ENCODE measurements around the gene ARHGAP6. TPM values are rescaled to one million over a fixed set of nuclear protein-coding genes. Genes with fewer than 3 reads are reported as not detected.

The ARHGAP6 gene
- polyA plus RNA-seq, 3 donors, result 1.2 to 7.8 (median 4.6) TPM

GRCh38 chrX:11421805-11422524 is 243.8 kb downstream of the ARHGAP6 start:
- no peak overlapping the region for H3K27ac ChIP-seq (ENCODE audit: low read depth, low read length)
- 52 to 70% (median 67%) methylated on average over 5 of the region's 5 CpGs for WGBS, 3 donors

- WGBS, 3 donors, result 70 to 94% (median 78%) methylated on average over 4 of the region's 4 CpGs
- no peak overlapping the region for H3K27ac ChIP-seq (ENCODE audit: low read depth, low read length)
These were observed 244.9 kb downstream of the ARHGAP6 start for GRCh38 chrX:11420851-11421250.

GRCh38 chrX:11419102-11419501 is 246.6 kb downstream of the ARHGAP6 start:
- WGBS, 3 donors, result 49 to 53% (median 50%) methylated on average over 6 of the region's 6 CpGs

GRCh38 chrX:11416600-11416999 is 249.1 kb downstream of the ARHGAP6 start:
- no peak overlapping the region for H3K27ac ChIP-seq (ENCODE audit: low read depth, low read length)
- 67 to 88% (median 85%) methylated on average over 13 of the region's 13 CpGs for WGBS, 3 donors

More at GRCh38 chrX:11419102-11419501, 246.6 kb downstream of the ARHGAP6 start:
- H3K27ac ChIP-seq (ENCODE audit: low read depth, low read length), result no peak overlapping the region

GRCh38 chrX:11414091-11414490 is 251.6 kb downstream of the ARHGAP6 start:
- 93 to 100% (median 97%) methylated on average over 1 of the region's 1 CpG for WGBS, 3 donors
- no peak overlapping the region for H3K27ac ChIP-seq (ENCODE audit: low read depth, low read length)

- WGBS, 3 donors, result 59 to 78% (median 70%) methylated on average over 10 of the region's 10 CpGs
- no peak overlapping the region for H3K27ac ChIP-seq (ENCODE audit: low read depth, low read length)
These were observed 252.8 kb downstream of the ARHGAP6 start for GRCh38 chrX:11412715-11413623.

GRCh38 chrX:11409957-11410356 is 255.8 kb downstream of the ARHGAP6 start:
- WGBS, 3 donors, result 78 to 92% (median 82%) methylated on average over 3 of the region's 3 CpGs
- H3K27ac ChIP-seq (ENCODE audit: low read depth, low read length), result no peak overlapping the region

GRCh38 chrX:11408783-11409182 is 256.9 kb downstream of the ARHGAP6 start:
- 81 to 96% (median 91%) methylated on average over 3 of the region's 3 CpGs for WGBS, 3 donors
- no peak overlapping the region for H3K27ac ChIP-seq (ENCODE audit: low read depth, low read length)

GRCh38 chrX:11408109-11408405 is 257.7 kb downstream of the ARHGAP6 start:
- no peak overlapping the region for H3K27ac ChIP-seq (ENCODE audit: low read depth, low read length)
- 60 to 79% (median 73%) methylated on average over 5 of the region's 5 CpGs for WGBS, 3 donors

- 59 to 80% (median 68%) methylated on average over 2 of the region's 2 CpGs for WGBS, 3 donors
- H3K27ac ChIP-seq (ENCODE audit: low read depth, low read length), result no peak overlapping the region
These were observed 258.2 kb downstream of the ARHGAP6 start for GRCh38 chrX:11407331-11408108.

- WGBS, 3 donors, result 77 to 85% (median 78%) methylated on average over 9 of the region's 9 CpGs
These were observed 259.5 kb downstream of the ARHGAP6 start for GRCh38 chrX:11406109-11406765.

GRCh38 chrX:11403631-11404030 is 262.1 kb downstream of the ARHGAP6 start:
- WGBS, 3 donors, result 47 to 69% (median 60%) methylated on average over 3 of the region's 3 CpGs
- H3K27ac ChIP-seq (ENCODE audit: low read depth, low read length), result no peak overlapping the region

More at GRCh38 chrX:11406109-11406765, 259.5 kb downstream of the ARHGAP6 start:
- H3K27ac ChIP-seq (ENCODE audit: low read depth, low read length), result no peak overlapping the region

GRCh38 chrX:11401966-11402365 is 263.8 kb downstream of the ARHGAP6 start:
- WGBS, 3 donors, result 51 to 69% (median 54%) methylated on average over 2 of the region's 2 CpGs
- H3K27ac ChIP-seq (ENCODE audit: low read depth, low read length), result no peak overlapping the region

- 79 to 90% (median 90%) methylated on average over 2 of the region's 2 CpGs for WGBS, 3 donors
- H3K27ac ChIP-seq (ENCODE audit: low read depth, low read length), result no peak overlapping the region
These were observed 266.1 kb downstream of the ARHGAP6 start for GRCh38 chrX:11399489-11400094.

GRCh38 chrX:11398785-11399184 is 266.9 kb downstream of the ARHGAP6 start:
- 36 to 52% (median 37%) methylated on average over 1 of the region's 1 CpG for WGBS, 3 donors
- no peak overlapping the region for H3K27ac ChIP-seq (ENCODE audit: low read depth, low read length)

GRCh38 chrX:11398139-11398538 is 267.6 kb downstream of the ARHGAP6 start:
- no peak overlapping the region for H3K27ac ChIP-seq (ENCODE audit: low read depth, low read length)
- 55 to 85% (median 61%) methylated on average over 3 of the region's 3 CpGs for WGBS, 3 donors

- H3K27ac ChIP-seq (ENCODE audit: low read depth, low read length), result no peak overlapping the region
- 50 to 76% (median 75%) methylated on average over 2 of the region's 2 CpGs for WGBS, 3 donors
These were observed 268.0 kb downstream of the ARHGAP6 start for GRCh38 chrX:11397680-11398079.

GRCh38 chrX:11395859-11396258 is 269.9 kb downstream of the ARHGAP6 start:
- H3K27ac ChIP-seq (ENCODE audit: low read depth, low read length), result no peak overlapping the region
- WGBS, 3 donors, result 13 to 63% (median 44%) methylated on average over 1 of the region's 1 CpG
